ENCODE measurements around the gene VPS26C. TPM values are rescaled to one million over a fixed set of nuclear protein-coding genes. Genes with fewer than 3 reads are reported as not detected.
A peak's percentile ranks its signal among the peaks of the same experiment; 100 is the strongest.

VPS26C gene
- total and polyA plus RNA-seq, 5 donors from 2014 or later, result 49.4 to 104 (median 91.9) TPM

DNA sequence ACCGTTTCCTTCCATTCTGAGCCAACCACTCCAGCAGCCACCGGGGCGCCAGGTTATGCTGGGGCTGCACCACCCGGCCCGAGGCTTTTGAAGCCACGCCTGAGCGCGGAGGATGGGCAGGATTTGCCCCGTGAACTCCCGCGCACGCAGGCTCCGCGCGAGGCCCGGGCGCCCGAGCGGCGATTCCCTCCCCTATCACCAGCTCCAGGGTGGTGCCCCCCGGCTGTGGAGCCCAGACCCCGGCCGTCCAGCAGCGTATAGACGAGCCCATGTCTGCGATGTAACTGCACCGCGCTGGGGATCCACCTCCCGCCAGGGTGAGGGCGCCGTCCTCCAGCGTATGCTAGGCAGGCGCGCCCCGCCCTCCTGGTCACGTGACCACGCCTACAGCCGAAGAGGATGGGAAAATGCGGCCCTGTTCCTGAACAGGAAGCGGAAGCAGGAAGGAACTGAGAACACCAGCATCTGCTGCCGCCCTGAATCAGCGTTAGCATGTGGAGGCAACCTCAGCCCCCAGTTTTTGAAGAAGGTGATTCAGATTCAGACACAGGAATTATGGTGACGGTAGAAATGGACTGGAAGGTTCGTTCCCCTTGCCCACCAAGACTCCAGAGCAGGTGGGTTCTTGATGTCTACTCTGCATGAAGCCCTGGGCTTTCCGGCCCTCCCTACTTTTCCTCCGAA, 46.0 kb downstream of the VPS26C start:
- peak overlapping the region; percentile 86 for H3K4me3 ChIP-seq (ENCODE audit: low read depth, low read length)
- H3K9me3 Mint-ChIP-seq, result peaks cover 0 to 1% (median 0%) of the 10 kb centered on the region in 7 donors
- H3K4me3 Mint-ChIP-seq, result peak overlapping the region; percentile 85 to 96 (median 92)

DNA sequence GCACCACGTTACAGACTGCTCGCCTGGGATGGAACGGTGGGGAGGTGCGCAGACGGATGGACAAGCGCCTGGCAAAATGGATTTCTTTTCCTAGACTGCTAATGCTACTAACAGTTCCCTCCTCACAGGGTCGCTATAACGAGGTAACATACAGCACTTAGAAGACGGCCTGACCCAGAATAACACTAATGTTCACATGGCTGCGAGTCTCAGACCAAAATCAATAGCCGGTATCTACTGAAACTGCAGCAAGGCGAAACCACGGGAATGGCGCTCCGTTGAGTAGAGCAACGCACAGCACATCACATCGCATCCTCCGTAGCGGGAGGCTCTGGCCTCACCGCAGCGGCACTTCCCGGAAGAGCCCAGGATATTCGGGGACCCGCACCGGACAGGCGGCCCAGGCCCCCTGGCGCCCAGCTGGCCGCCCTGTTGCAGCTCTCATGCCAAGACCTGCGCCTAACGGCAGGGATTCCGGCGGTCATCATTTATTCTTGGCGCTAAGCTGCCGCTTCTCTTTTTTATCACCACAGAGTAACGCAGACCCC, 46.6 kb downstream of the VPS26C start:
- peak; percentile 18 to 25 for ATAC-seq (ENCODE audit: low read depth in 2 of 2)
- Histone ChIP-seq H3K27me3 (ENCODE audit: control insufficient read depth, insufficient read depth, low read length) (no peaks in the 10 kb centered on the region), H3K4me1 (ENCODE audit: control insufficient read depth, insufficient read depth, low read length, poor library complexity, severe bottlenecking) (peaks cover 31% of the 10 kb centered on the region), H3K27ac (ENCODE audit: insufficient read depth, low read length, poor library complexity, severe bottlenecking) (peak overlapping the region; percentile 81), H3K9me3 (ENCODE audit: control insufficient read depth in 2 of 2, low read length in 2 of 2) (no peaks in the 10 kb centered on the region), H3K36me3 (ENCODE audit: control insufficient read depth, insufficient read depth, low read length) (peaks cover 15% of the 10 kb centered on the region), H3K4me3 (ENCODE audit: low read depth, low read length) (peak overlapping the region; percentile 86)
- peak overlapping the region; percentile 85 to 96 (median 92) for H3K4me3 Mint-ChIP-seq
- peak overlapping the region; percentile 90 to 95 (median 94) for H3K27ac Mint-ChIP-seq
- peaks cover 12 to 45% (median 27%) of the 10 kb centered on the region in 4 donors for H3K4me1 Mint-ChIP-seq
- peaks cover 0 to 1% (median 0%) of the 10 kb centered on the region in 7 donors for H3K9me3 Mint-ChIP-seq
- peaks cover 4% of the 10 kb centered on the region for H3K27me3 Mint-ChIP-seq
- DNase-seq, result peak; percentile 32 to 67 (median 34)
- H3K36me3 Mint-ChIP-seq, result peaks cover 9% of the 10 kb centered on the region

More for the DNA sequence above, 46.0 kb downstream of the VPS26C start:
- peaks cover 4% of the 10 kb centered on the region for H3K27me3 Mint-ChIP-seq
- peaks cover 21% of the 10 kb centered on the region for H3K36me3 ChIP-seq (ENCODE audit: control insufficient read depth, insufficient read depth, low read length)
- H3K9me3 ChIP-seq (ENCODE audit: control insufficient read depth in 2 of 2, low read length in 2 of 2), result no peaks in the 10 kb centered on the region
- H3K4me1 Mint-ChIP-seq, result peaks cover 12 to 51% (median 31%) of the 10 kb centered on the region in 4 donors
- peak; percentile 87 to 95 (median 88) for DNase-seq
- H3K4me1 ChIP-seq (ENCODE audit: control insufficient read depth, insufficient read depth, low read length, poor library complexity, severe bottlenecking), result peaks cover 36% of the 10 kb centered on the region
- peak overlapping the region; percentile 81 for H3K27ac ChIP-seq (ENCODE audit: insufficient read depth, low read length, poor library complexity, severe bottlenecking)
- H3K36me3 Mint-ChIP-seq, result peaks cover 10% of the 10 kb centered on the region
- H3K27me3 ChIP-seq (ENCODE audit: control insufficient read depth, insufficient read depth, low read length), result no peaks in the 10 kb centered on the region
- ATAC-seq (ENCODE audit: low read depth in 2 of 2), result peak; percentile 87 to 88
- H3K27ac Mint-ChIP-seq, result peak overlapping the region; percentile 90 to 94 (median 93)

DNA sequence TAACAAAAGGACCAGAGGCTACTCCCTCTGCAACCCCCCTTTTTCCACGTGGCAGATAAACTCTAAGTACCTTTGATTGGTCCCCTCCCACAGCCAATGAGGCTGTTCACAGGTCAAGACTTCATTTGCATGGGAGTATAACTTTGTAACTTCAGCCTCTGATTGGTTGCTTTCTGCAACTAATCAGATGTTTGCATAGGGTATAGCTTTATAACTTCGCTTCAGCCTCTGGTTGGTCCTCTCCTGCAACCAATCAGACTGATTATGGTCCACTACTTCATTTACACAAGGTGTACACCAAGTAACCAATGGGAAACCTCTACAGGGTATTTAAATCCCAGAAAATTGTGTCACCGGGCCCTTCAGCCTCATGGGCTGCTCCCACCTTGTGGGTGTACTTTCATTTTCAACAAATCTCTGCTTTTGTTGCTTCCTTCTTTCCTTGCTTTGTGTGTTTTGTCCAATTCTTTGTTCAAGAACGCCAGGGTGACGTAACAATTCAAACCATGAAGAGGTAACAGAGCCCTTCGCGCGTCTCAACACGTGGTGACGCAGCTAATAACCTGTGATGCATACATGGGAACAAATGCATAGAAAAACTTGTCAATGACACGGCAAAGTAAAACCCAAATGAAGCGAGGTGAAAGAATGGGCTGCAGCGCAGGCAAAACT, 47.2 kb downstream of the VPS26C start:
- H3K4me3 Mint-ChIP-seq, result peak overlapping the region; percentile 85 to 96 (median 92)
- ATAC-seq (ENCODE audit: low read depth in 2 of 2) (no peak), DNase-seq (peak in 2 of 3 donors; percentile 30 to 41)
- no peaks in the 10 kb centered on the region for H3K27me3 ChIP-seq (ENCODE audit: control insufficient read depth, insufficient read depth, low read length)
- peaks cover 9% of the 10 kb centered on the region for H3K36me3 ChIP-seq (ENCODE audit: control insufficient read depth, insufficient read depth, low read length)
- H3K4me1 ChIP-seq (ENCODE audit: control insufficient read depth, insufficient read depth, low read length, poor library complexity, severe bottlenecking), result peaks cover 25% of the 10 kb centered on the region
- H3K9me3 Mint-ChIP-seq, result peaks cover 0 to 1% (median 0%) of the 10 kb centered on the region in 7 donors
- peaks cover 4% of the 10 kb centered on the region for H3K27me3 Mint-ChIP-seq
- peak overlapping the region; percentile 81 for H3K27ac ChIP-seq (ENCODE audit: insufficient read depth, low read length, poor library complexity, severe bottlenecking)
- H3K4me3 ChIP-seq (ENCODE audit: low read depth, low read length), result peak overlapping the region; percentile 86
- H3K4me1 Mint-ChIP-seq, result peaks cover 10 to 39% (median 23%) of the 10 kb centered on the region in 4 donors
- H3K9me3 ChIP-seq (ENCODE audit: control insufficient read depth in 2 of 2, low read length in 2 of 2), result no peaks in the 10 kb centered on the region
- H3K36me3 Mint-ChIP-seq, result peaks cover 4% of the 10 kb centered on the region
- peak overlapping the region; percentile 90 to 95 (median 94) for H3K27ac Mint-ChIP-seq

DNA sequence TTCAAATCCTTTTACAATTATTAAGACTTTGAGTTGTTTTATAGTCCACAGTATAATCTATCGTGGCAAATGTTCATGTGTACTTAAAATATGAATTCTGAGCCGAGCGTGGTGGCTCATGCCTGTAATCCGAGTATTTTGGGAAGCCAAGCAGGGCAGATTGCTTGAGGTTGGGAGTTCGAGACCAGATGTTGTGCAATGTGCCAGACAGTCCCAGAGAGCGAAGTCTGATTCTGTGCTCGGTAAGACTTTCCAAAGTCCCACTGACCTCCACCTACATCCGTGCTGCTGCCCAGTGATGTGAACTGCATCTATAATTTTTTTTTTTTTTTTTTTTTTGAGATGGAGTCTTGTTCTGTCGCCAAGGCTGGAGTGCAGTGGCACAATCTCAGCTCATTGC, 52.2 kb downstream of the VPS26C start:
- Mint-ChIP-seq H3K27me3 (peaks cover 10% of the 10 kb centered on the region), H3K36me3 (no peaks in the 10 kb centered on the region), H3K27ac (no peak overlapping the region), H3K9me3 (peaks cover 0 to 9% (median 1%) of the 10 kb centered on the region in 7 donors), H3K4me1 (peaks cover under 1 to 6% (median 3%) of the 10 kb centered on the region in 4 donors), H3K4me3 (no peak overlapping the region)
- no peak overlapping the region for H3K4me3 ChIP-seq (ENCODE audit: low read depth, low read length)
- H3K9me3 ChIP-seq (ENCODE audit: control insufficient read depth in 2 of 2, low read length in 2 of 2), result peaks cover 0 to 3% of the 10 kb centered on the region in 2 experiments
- no peak overlapping the region for H3K27ac ChIP-seq (ENCODE audit: insufficient read depth, low read length, poor library complexity, severe bottlenecking)
- no peak for ATAC-seq (ENCODE audit: low read depth in 2 of 2)
- no peaks in the 10 kb centered on the region for H3K36me3 ChIP-seq (ENCODE audit: control insufficient read depth, insufficient read depth, low read length)
- H3K4me1 ChIP-seq (ENCODE audit: control insufficient read depth, insufficient read depth, low read length, poor library complexity, severe bottlenecking), result peaks cover 4% of the 10 kb centered on the region
- H3K27me3 ChIP-seq (ENCODE audit: control insufficient read depth, insufficient read depth, low read length), result no peaks in the 10 kb centered on the region
- no peak for DNase-seq

DNA sequence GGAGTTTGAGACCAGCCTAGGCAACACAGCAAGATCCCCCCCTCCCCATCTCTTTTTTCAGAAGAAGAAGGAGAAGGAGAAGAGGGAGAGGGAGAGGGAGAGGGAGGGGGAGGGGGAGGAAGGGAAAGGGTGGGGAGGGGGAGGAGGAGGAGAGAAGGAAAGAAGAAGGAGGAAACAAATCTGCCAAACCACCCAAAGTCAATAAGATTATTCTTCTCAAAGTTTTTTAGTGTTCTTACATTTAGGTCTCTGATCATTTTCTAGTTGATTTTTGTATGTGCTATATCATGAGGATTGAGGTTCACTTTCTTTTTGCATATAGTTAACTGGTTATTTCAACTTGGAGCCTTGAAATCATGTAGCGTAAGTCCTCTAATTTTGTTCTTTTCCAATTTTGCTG, 56.3 kb downstream of the VPS26C start:
- Mint-ChIP-seq H3K9me3 (peaks cover 0 to 9% (median 0%) of the 10 kb centered on the region in 7 donors), H3K4me3 (no peak overlapping the region)

DNA sequence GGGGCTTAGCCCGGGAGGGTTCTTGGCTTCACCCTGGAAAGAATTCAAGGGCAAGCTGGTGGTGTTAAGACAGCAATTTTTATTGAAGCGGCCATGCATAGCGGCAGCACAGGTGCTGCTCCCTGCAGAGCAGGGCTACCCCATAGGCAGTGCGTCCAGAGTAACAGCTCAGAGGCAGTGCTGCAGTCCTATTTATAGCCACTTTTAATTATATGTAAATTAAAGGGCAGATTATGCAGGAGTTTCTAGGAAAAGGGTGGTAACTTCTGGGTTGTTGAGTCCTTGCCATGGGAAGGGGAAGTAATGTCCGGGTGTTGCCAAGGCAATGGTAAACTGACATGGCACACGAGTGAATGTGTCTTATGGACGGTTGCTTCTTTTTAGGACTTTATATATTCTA, 57.0 kb downstream of the VPS26C start:
- Mint-ChIP-seq H3K9me3 (peaks cover 0 to 9% (median 0%) of the 10 kb centered on the region in 7 donors), H3K27ac (no peak overlapping the region), H3K27me3 (peaks cover 10% of the 10 kb centered on the region), H3K4me1 (peaks cover 0 to 9% (median 4%) of the 10 kb centered on the region in 4 donors), H3K4me3 (no peak overlapping the region), H3K36me3 (no peaks in the 10 kb centered on the region)
- Histone ChIP-seq H3K9me3 (ENCODE audit: control insufficient read depth in 2 of 2, low read length in 2 of 2) (peaks cover 0 to 3% of the 10 kb centered on the region in 2 experiments), H3K36me3 (ENCODE audit: control insufficient read depth, insufficient read depth, low read length) (no peaks in the 10 kb centered on the region), H3K27me3 (ENCODE audit: control insufficient read depth, insufficient read depth, low read length) (no peaks in the 10 kb centered on the region), H3K4me3 (ENCODE audit: low read depth, low read length) (no peak overlapping the region), H3K4me1 (ENCODE audit: control insufficient read depth, insufficient read depth, low read length, poor library complexity, severe bottlenecking) (no peaks in the 10 kb centered on the region), H3K27ac (ENCODE audit: insufficient read depth, low read length, poor library complexity, severe bottlenecking) (no peak overlapping the region)
- DNase-seq, result no peak
- no peak for ATAC-seq (ENCODE audit: low read depth in 2 of 2)

More for the DNA sequence above, 56.3 kb downstream of the VPS26C start:
- no peak overlapping the region for H3K4me3 ChIP-seq (ENCODE audit: low read depth, low read length)
- no peaks in the 10 kb centered on the region for H3K27me3 ChIP-seq (ENCODE audit: control insufficient read depth, insufficient read depth, low read length)
- peaks cover 0 to 3% of the 10 kb centered on the region in 2 experiments for H3K9me3 ChIP-seq (ENCODE audit: control insufficient read depth in 2 of 2, low read length in 2 of 2)
- ATAC-seq (ENCODE audit: low read depth in 2 of 2), result no peak
- H3K4me1 Mint-ChIP-seq, result peaks cover 0 to 9% (median 4%) of the 10 kb centered on the region in 4 donors
- H3K27me3 Mint-ChIP-seq, result peaks cover 10% of the 10 kb centered on the region
- H3K27ac Mint-ChIP-seq, result no peak overlapping the region
- no peaks in the 10 kb centered on the region for H3K36me3 Mint-ChIP-seq
- no peak for DNase-seq
- no peak overlapping the region for H3K27ac ChIP-seq (ENCODE audit: insufficient read depth, low read length, poor library complexity, severe bottlenecking)
- H3K4me1 ChIP-seq (ENCODE audit: control insufficient read depth, insufficient read depth, low read length, poor library complexity, severe bottlenecking), result no peaks in the 10 kb centered on the region
- H3K36me3 ChIP-seq (ENCODE audit: control insufficient read depth, insufficient read depth, low read length), result no peaks in the 10 kb centered on the region

DNA sequence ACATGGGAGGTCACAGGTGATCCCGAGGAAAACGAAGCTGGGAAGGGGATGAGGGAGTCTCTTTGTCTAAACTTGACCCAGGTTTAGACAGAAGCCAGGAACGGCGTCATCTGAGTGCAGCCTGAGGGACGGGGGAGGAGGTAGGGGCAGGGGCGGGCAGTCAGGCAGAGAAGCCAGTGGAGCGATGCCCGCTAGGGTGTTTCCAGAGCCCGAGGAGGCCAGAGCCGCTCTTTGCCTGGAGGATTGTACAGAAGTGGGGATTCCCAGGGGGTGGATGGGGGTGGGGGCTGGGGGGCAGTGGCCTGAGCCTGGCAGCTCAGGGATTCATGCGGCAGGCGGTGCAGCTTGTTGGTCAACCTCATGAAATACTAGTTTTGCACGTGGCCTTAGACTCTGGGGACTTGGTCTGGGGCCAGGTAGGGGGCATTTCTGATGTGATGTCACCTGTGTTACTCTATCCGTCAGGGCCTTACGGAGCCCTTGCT, 58.4 kb downstream of the VPS26C start:
- ATAC-seq (ENCODE audit: low read depth in 2 of 2) (no peak), DNase-seq (no peak)
- no peaks in the 10 kb centered on the region for H3K36me3 ChIP-seq (ENCODE audit: control insufficient read depth, insufficient read depth, low read length)
- peaks cover 0 to 9% (median 4%) of the 10 kb centered on the region in 4 donors for H3K4me1 Mint-ChIP-seq
- no peaks in the 10 kb centered on the region for H3K36me3 Mint-ChIP-seq
- no peak overlapping the region for H3K27ac ChIP-seq (ENCODE audit: insufficient read depth, low read length, poor library complexity, severe bottlenecking)
- H3K27ac Mint-ChIP-seq, result peak overlapping the region in 1 of 3 donors; percentile 73
- H3K9me3 Mint-ChIP-seq, result peaks cover 0 to 9% (median 1%) of the 10 kb centered on the region in 7 donors
- peaks cover 0 to 3% of the 10 kb centered on the region in 2 experiments for H3K9me3 ChIP-seq (ENCODE audit: control insufficient read depth in 2 of 2, low read length in 2 of 2)
- H3K27me3 Mint-ChIP-seq, result peaks cover 10% of the 10 kb centered on the region
- no peak overlapping the region for H3K4me3 ChIP-seq (ENCODE audit: low read depth, low read length)
- H3K4me3 Mint-ChIP-seq, result no peak overlapping the region
- H3K4me1 ChIP-seq (ENCODE audit: control insufficient read depth, insufficient read depth, low read length, poor library complexity, severe bottlenecking), result no peaks in the 10 kb centered on the region
- H3K27me3 ChIP-seq (ENCODE audit: control insufficient read depth, insufficient read depth, low read length), result no peaks in the 10 kb centered on the region

Measured in CD4-positive, CD25-positive, alpha-beta regulatory T cell (primary cell).